ENCODE measurements around the gene DIP2C.
"Not testable (repeated sequence)": the region's sequence is repeated elsewhere in the genome, so short reads cannot be mapped to it uniquely, and the experiment has no call there.

Gene DIP2C

DNA sequence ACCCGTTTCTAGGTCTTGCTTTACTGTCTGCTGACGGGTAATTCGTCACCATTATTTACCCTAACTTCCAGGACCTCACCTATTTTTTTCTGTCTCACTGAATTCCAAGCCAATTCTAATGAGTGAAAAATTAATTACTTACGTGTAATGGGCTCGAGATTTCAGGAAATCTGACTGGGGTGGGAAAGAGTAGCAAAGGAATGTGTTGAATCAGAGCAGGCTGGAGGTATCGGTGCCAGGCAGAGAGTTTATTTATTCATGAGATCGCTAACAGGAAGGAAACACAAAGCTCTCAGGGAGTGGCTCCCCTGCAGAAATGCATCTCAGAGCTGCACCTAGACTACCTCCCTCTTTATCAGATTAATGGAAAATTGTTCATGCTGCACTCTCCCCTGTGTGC lies 4.0 kb upstream of the DIP2C start:
- DNase-seq, result no peak

- no peak for DNase-seq
Measured at GRCh38 chr10:692682-693351, 3.3 kb upstream of the DIP2C start.

DNA sequence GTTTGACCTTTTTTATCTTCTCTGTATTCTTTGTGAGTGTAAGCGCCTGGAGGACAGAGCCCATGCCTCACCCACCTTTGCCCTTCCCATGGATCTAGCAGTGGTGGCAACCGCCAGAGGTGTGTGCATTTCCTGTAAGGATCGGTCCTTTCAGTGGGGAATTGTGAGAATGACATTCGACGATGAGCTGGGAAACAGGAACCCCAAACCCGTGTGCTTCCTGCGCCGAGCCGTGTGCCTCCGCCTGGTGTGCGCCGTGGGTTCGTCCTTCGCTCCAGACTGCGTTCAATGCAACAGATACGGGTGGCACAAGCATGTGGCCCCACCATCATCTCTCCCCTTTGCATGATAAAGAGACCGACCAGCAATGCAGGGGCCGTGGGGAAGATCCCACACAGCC lies 1.7 kb upstream of the DIP2C start:
- DNase-seq, result no peak

GRCh38 chr10:690372-691161 lies 1.1 kb upstream of the DIP2C start:
- DNase-seq, result no peak

DNA sequence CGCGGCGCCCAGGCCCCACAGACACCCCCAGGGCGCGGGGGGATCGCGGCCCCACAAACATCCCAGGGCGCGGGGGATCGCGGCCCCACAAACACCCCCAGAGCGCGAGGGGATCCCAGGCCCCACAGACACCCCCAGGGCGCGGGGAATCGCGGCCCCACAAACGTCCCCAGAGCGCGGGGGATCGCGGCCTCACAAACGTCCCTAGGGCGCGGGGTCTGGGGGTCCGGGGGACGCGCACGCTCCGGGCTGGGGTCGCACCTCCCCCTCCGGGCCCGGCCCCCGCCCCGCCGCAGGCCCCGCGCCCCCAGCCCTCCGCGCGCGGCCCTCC lies 382 bp downstream of the DIP2C start:
- no peak for DNase-seq

GRCh38 chr10:688312-689120 lies 952 bp downstream of the DIP2C start:
- DNase-seq, result no peak

DNA sequence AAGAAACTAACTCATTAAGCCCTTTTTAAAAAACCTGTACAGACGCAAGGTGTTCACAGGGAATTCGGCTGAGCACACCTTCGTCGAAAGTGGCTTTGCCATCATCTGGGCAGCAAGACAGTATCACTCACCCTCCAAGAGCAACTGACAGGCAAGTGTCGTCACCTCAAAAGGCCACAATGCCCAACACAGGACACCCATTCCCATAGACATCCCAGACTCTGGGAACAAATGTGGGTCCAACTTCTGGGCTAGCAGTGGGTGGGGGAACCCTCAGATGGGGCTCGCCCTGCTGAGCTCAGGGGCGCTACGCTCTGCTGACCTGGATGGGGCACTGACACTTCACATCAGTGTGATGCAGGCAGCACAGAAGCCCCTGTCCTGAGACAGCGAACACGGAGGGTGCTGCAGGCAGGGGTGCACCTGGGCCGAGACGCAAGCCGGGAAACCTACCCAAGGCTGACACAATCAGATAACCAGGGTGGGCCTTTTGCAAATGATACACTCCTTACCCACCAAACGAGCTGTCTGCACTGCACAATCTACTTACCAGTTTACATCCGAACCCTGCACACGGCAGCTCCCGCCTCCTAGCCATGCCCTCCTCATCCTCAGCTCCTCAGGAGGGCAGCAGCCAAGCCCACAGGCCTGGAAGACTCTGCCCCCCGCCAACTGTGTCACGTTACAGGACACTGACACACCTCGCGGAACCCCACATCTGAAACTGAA lies 1.7 kb downstream of the DIP2C start:
- no peak for DNase-seq

GRCh38 chr10:686155-686931 lies 3.1 kb downstream of the DIP2C start:
- no peak for DNase-seq

DNA sequence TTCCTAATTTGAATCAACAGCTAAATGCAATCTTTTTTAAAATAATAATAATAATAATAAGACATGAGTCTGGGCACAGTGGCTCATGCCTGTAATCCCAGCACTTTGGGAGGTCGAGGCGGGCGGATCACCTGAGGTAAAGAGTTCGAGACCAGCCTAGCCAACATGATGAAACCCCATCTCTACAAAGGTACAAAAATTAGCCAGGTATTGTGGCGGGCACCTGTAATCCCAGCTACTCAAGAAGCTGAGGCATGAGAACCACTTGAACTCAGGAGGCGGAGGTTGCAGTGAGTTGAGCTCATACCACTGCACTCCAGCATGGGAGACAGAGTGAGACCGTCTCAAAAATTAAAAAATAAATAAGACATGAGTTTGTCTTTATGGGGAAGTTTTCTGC lies 3.9 kb downstream of the DIP2C start:
- DNase-seq, result no peak

GRCh38 chr10:683448-684071 lies 5.9 kb downstream of the DIP2C start:
- no peak for DNase-seq

GRCh38 chr10:682931-683447 lies 6.5 kb downstream of the DIP2C start:
- no peak for DNase-seq

DNA sequence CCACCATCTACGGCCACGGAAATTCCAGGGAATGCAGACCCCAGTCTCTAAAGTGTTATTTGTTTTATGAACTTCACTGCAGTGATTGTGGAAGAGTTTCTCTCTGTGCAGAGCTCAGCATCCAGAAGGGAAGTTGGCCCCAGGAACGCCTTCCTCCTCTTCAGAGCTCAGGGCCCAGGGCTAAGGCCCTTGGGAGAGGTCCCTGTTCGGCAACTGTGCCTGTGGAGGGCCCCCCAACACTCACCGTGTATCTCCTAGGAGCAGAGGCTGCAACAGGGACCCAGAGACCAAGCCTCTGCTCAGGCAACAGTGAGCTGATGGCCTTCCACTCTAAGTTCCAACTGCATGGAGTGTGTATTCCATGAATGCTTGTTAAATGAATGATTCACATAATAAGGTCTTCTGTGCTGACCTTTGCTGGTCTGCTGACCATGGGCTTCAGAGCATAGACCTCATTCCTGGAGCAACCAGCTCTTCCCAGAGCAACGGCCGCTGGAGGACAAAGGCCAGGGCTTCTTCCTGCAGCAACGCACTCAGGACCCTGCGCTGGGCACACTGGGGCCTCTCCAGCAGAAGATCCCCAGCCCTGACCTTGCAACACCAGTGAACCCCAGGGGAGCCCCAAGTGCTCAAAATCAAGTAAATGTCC lies 7.7 kb downstream of the DIP2C start:
- DNase-seq, result no peak

DNA sequence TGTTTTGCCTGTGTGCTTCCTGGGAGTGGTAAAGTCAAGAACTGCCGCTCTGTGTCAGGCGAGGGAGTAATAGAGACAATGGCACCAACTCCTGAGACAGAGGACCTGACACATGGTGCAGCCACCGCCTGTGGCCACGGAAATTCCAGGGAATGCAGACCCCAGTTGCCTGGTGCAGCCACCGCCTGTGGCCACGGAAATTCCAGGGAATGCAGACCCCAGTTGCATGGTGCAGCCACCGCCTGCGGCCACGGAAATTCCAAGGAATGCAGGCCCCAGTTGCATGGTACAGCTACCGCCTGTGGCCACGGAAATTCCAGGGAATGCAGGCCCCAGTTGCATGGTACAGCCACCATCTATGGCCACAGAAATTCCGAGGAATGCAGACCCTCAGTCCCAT lies 8.7 kb downstream of the DIP2C start:
- DNase-seq, result no peak

GRCh38 chr10:680146-680545 lies 9.3 kb downstream of the DIP2C start:
- no peak for DNase-seq

DNA sequence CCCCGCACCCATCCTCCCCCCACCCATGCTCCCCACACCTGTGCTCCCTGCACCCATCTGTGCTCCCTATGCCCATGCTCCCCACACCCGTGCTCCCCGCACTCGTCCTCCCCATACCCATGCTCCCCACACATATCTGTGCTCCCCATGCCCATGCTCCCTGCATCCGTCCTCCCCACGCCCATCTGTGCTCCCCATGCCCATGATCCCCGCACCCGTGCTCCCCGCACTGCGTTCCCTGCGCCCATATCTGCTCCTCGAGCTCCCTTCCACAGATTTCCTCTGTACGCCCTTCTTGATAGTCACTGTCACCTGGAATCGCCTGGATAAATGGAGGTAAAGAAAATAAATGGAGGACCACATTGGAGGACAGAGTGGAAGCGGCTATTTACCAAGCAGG lies 9.9 kb downstream of the DIP2C start:
- DNase-seq, result no peak

DNA sequence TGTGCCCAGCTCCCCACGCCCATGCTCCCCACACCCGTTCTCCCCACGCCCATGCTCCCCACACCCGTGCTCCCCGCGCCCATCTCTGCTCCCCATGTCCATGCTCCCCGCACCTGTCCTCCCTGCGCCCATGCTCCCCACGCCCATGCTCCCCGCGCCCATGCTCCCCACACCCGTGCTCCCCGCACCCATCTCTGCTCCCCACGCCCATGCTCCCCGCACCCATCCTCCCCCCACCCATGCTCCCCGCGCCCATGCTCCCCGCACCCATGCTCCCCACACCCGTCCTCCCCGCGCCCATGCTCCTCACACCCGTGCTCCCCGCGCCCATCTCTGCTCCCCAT lies 10.8 kb downstream of the DIP2C start:
- not testable (repeated sequence) for DNase-seq

- no peak for DNase-seq
Measured at GRCh38 chr10:677750-678661, 11.5 kb downstream of the DIP2C start.

DNA sequence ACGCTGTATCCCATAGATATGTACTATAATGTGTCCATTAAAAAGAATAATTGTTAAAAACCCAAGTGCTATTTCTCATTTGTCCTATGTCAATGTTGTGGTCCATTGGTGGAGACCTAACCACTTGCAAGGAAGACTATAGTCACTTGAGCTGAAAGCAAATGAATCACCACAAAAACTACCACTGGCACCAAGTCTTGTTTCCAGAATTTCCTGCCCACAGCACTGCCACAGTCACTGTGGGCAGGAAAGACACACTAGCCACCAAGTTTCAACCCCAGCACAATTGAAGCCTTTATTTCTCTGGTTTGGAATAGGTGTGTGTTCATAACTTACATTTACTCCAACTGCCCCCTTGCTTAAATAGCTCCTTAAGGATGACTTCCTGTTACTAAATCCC lies 12.4 kb downstream of the DIP2C start:
- DNase-seq, result no peak

DNA sequence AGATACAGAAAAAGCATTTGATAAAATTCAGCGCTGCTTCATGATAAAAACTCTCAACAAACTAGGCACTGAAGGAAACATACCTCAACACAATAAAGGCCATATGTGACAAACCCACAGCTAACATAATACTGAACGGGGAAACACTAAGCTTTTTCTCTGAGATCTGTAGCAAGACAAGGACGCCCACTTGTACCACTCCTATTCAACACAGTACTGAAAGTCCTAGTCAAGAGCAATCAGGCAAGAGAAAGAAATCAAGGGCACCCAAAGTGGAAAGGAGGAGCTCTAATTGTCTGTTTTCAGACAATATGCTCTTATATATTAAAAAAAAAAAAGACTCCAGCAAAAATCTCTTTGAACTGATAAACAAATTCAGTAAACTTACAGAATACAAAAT lies 13.3 kb downstream of the DIP2C start:
- DNase-seq, result no peak

- DNase-seq, result no peak
Measured at GRCh38 chr10:675532-675931, 13.9 kb downstream of the DIP2C start.

Measured in CD4-positive, alpha-beta T cell treated with Interleukin-1 beta for 1 hour (primary cell).